GM11168 (cell line): ENCODE results near the gene PYGM.

Source experiments
- in situ Hi-C: fragments of 300-500 bp; cut with MboI; formaldehyde crosslinking; loops from one replicate; pipeline ENCODE4 v1.12.0; 2022; ENCODE audit warnings: low sequenced_read_pairs; ENCODE audit not compliant: unreplicated experiment

PYGM gene

DNA sequence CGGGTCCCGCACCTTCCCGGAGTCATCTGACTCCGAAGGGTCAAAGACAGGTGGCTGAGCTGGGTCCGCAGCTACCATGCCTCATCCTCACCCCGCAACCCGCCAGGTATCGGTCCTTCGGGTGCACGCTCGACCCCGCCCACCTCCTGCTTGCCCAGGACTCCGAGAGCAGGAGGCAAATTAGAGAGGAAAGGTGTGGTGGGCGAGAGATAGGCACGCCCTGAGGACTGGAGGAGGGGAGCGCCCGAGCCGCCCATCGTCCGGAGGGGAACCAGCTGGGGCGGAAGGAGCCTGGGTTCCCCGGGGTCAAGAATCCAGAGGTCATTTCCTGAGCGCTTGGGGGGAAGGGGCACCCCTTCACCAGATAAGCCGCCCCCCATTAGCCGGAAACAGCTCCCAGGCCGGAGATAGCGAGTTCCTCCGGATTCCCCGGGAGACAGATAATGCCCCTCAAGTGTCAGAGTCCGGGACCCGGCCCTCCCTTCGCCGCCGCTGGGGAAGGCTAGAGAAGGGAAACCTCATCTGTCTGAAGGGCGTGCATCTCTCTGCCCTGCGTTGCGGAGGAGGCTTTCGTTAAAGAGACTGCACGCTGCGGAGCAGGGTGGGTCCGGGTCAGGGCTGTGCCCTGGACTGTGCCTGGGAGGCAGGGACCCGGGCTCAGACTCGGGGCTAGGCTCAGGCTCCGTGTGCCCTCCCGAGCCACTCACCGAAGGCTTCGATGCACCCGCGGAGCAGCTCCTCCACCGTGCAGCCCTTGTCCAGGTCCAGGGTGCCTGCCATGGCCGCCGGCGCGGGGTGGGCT is 17.5 kb downstream of the PYGM start:
- in situ Hi-C loops: no loop called here

DNA sequence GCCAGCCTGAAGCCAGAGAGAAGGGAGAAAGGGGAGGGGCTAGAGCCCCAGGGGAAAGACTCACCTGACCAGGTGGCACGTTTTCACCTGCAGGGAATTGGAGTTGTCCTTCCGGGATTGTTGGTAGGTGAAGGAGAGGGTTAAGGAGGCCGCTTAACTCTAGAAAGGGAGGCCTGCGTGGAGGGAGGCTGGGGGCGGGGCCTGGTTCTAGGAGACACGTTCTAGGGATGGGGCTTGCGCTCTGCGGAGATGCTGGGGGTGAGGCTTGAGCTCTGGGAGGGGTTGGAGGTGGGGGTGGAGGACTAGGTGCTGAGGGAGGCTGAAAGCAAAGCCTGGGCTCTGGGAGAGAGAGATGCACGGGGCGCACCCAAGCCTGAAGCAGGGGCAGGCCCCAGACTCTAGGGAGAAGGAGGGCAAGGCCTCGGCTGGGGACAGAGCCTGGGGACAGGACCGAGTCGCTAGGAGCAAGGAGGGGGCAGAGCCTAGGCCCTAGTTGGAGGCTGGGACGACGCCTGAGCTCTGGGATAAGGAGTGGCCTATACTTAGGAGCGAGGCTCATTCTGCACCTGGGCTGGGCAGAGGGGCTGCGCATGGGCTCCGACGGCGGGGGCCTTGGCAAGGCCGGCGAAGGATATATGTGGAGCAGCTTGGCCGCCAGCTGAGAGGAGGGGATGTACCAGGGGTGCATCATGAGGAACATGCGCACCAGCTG is 18.2 kb downstream of the PYGM start:
- in situ Hi-C loops: no loop called here

DNA sequence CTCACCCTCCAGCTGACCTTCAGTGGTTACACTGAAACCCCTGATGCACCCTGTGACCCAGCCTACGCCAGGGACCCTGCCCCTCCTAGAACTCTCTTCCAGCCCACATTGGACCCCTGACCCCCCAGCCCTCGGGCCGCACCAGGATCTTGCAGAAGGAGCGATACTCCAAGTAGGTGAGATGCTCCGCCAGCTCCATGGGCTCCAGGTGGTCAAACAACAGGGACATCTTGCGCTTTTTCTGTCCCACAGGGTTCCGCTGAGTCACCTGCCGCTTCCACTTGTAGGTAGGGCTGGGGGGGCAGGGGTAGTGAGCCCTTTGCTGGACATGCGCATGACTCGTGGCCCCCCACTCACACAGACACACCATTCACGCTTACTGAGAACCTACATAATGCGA is 19.9 kb downstream of the PYGM start:
- in situ Hi-C loops: no loop called here

DNA sequence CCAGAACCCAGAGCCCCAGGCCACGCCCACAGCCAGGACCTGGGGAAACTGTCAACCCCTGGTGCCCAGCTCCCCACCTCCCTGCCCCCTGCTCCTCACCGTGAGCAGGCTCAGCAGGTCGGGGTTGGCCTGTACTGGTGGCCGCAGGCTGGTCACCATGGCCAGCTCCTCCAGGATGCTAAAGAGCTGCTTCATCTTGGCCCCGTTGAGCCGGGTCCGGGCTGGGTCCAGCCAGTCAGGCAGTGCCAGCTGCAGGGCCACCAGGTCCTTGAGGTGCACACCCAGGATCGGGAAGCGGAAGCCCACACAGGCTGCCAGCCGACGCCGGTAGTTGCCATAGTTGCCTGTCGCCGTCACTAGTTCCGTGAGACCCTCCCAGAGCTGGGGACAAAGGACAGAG is 23.1 kb downstream of the PYGM start:
- in situ Hi-C loops: no loop called here

DNA sequence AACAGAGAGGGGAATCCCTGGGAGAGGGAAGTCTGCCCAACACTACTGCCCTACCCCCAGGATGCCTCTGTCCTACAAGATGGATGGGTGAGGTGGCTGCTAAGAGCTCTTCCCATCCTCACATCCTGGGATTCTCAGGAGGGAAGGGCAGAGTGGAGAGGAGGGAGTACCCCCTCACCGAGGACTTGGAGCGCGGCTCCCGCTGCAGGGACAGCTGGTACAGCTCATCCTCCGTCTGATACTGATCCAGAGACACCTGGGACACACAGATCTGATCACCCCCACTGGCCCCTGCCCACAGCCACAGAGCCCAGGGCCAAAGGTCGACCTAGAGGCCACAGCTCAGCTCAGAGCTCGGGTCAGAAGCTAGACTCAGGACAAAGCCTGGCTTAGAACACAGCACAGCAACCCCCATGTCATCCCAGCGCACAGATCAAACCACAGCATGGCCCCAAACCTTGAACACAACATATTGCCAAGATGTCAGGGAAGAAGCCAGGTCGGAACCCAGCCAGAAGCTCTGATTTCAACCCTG is 24.0 kb downstream of the PYGM start:
- in situ Hi-C loops: no loop called here

DNA sequence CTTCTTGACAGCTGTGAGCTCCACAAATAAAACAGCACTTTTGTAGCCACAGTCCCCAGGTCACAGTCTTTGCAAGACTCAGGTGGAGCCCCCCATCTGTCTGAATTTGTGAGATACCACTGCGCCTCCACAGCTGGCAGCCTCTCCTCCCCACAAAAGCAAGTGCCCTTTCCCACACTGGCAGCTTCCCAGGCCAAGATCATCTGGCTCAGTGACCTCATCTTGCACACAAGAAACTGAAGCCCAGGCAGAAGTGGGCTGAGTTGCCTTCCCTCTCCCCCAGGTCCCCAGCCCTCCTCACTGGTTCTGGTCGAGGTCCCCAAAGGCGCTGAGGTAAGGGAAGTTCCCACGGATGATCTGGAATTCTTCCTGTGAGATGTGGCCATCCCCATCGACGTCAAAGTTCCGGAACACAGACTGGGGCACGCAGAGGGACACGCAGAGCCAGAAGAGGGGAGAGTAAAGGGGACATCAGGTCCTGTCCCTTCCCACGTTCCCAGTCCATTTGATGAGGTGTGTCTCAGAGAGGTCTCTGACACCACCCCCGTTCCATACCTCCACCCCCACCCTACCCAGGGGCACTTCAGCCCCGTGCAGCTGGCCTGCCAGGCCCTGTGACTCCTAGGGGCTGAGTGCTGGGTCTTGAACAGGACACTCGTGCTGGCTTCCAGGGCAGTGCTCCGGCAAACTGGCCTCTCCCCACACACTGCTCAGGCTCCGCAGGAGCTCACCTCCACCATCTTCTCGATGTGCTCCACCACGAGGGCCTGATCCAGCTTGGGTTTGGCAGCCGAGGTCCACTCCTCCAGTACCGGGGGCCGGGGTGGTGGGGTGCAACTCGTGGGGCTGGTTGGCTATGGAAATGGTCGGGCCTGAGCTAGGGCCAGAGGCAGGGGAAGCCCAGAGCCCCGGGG is 24.7 kb downstream of the PYGM start:
- in situ Hi-C loops: loop anchor here (5.0 kb wide), 1 partner anchor 43 kb away; no protein-coding TSS in a partner anchor

DNA sequence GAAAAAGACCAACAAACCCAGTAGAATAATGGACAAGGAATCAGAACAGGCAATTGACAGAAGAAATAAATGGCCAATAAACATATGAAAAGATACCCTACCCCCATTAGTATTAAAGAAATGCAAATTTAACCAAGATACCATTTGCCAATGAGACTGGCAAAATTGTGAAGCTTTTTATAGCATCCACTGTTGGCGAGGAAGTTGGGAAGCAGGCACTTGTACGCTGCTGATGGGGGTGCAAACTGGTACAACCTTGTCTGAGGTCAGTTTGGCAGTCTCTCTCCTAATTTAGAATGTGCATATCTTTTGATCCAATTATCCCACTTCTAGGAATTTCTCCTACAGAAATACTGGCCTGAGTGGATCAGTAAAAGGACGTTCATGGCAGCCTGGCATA is 28.2 kb downstream of the PYGM start:
- in situ Hi-C loops: loop anchor here (5.0 kb wide), 1 partner anchor 39 kb away; no protein-coding TSS in a partner anchor

DNA sequence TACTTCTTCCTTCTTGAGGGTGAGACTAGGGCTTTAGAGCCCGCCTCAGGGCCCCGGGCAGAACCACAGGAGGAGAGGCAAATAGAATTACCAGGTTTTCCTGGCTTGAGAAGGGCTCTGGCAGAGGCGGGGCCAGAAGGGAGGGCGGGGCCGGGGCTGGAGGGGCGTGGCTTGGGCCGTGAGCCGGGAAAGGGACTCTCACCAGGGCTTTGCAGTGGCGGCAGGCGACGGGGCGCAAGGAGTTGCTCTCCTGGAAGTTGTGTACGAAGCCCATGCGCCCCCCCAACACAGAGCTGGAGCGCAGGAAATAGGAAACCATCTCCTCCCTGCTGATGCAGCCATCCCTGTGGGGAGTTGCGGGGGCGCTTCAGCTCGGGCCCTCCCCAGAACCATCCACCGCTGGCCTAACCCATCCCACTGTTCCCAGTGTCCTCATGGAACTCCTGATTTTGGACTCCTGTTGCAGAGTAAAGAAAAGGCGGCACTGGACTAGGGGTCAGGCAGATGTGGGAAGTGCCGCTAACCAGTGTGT is 29.9 kb downstream of the PYGM start:
- in situ Hi-C loops: loop anchor here (5.0 kb wide), 1 partner anchor 38 kb away; no protein-coding TSS in a partner anchor

DNA sequence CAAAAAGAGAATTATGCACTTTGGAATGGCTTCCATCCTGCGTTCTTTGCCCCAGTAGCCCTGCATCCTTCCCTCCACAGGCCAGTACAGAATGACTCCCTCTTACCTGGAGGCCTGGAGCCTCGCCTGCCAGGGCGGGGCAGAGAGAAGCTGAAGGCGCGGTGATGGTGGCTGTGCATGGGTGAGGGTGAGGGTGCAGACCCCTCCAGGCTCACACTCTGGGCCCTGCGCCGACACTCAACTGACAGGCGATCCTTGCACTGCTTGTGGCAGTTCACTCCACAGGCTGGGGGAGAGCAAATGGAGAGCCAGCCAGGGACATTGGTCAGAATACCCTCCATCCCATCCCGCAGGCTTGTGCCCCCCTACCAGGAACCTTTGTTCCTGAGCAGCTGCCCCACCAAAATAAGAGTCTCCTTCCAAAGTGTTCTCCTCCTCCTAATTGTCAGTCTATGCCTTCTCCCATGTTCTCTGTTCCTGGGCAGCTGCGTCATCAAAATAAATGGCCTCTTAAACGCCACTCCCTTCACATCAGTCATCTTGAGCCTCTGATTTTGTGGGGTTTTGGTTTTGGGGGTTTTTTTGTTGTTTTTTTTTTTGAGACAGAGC is 30.9 kb downstream of the PYGM start:
- in situ Hi-C loops: no loop called here

DNA sequence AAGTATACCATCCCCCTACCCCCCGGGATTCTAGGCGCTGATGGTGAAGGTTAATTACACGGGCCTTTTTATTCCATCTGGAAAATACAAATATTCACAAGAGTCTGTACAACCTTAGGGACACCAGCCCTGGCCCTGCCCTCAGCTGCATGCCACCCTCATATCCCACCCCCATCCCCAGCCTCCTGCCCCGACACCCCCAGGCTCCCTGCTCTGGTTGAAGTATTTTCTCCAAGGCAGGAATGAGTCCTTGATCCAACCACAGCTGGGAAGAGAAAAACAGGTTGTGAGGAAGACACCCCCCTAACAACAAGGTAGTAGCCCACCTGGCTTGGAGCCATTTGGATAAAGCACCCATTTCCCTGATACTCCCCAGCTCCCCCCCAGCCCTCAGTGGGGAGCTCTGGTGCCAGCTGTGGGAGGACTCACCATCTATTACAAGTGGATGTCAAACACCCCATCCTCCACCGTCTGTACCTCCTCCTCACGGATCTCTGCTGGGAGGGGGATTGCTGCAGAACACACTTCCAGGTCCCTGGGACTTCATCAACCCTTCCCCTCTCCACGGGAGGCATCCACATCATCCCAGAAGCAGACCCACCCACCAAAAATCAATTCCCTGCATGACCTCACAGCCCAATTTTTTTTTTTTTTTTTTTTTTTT is 32.8 kb downstream of the PYGM start:
- in situ Hi-C loops: no loop called here

DNA sequence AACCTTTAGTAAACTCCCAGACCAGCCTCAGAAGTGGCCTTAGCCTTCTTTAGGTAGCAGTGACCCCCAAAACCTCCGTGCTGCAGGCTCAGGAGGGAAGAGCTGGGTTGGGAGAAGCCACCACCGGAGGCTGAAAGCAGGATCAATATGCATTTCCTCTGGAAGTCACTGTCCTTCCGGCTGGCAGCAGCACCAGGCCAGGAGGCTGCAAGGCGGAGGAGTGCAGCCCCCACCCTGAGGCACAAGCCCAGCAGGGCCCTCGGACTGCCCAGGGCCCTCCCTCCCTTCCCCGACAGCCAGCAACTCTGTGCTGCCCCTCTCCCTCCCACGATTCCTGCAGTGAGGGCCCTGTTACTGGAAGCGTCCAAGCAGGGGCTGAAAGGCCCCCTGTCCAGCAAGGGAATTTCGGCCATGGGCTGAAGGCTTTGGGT is 33.5 kb downstream of the PYGM start:
- in situ Hi-C loops: no loop called here

DNA sequence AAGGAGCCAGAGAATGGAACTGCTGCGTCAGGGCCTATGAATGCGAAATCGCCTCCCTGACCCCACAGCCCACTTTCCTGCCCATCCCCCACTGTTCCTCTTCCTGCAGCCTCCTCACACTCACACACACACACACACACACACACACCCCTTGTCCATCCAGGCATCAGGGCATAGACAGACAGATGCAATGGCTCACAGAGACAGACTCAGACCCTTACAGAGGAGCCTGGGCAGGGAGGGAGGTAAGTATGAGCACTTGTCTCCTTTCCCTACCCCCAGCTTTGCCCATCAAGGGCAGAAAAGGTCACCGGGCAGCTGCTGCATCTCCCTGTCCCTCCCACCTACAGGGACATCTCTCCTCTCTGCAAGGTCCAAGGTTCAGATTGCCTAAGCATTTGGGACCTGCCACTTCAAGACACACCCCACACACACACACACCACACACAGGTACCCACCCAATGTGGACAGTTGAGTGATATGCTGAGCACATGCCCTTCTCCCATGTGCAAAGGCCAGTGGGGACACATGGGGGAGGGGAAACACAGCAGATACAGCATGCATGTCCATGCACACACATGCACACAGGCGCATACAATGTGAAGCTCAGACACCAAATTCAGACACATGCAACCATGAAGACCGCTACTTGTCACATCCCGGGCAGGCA is 34.8 kb downstream of the PYGM start:
- in situ Hi-C loops: no loop called here

DNA sequence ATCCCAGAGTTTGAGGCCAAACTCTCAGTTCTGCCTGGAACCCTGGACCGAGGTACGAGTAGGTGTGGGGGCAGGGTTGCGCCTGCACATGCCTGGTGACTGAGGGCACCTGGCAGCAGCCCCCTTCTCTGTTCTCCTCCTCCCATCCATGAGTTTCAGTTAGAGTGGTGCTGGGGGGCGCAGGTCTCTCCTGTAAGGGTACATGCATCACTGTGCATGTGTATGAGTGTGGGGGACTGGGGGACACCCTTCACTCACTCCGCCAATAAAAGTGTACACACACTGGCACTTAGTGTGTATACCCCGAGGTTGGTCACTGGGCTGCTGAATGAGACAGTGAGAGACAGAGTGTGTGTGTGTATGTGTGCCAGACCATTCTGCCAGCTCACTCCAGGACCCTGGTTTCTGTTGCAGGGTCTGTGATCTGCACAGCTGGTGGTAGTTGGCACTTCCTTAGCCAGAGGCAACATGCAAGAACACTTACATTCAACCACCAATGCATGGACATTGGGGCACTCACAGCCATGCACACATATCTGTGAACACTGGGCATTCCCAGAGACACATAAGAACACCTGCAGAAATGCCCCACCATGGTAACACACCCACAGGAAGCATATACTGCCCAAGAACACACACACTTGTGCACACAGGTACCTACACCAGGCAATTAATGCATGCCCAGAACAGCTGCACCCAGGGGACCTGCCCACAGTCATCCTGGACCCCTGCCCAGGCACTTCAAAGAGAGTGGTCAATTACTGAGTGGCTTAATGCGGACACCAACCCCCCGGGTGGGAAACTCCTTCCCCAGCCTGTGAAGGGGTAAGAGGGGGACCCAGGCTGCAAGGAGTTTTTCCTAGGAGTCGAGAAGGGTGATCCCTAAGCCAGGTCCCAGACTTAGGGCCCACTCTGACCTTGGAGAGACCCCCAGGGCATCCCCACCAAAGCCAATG is 35.6 kb downstream of the PYGM start:
- in situ Hi-C loops: no loop called here

DNA sequence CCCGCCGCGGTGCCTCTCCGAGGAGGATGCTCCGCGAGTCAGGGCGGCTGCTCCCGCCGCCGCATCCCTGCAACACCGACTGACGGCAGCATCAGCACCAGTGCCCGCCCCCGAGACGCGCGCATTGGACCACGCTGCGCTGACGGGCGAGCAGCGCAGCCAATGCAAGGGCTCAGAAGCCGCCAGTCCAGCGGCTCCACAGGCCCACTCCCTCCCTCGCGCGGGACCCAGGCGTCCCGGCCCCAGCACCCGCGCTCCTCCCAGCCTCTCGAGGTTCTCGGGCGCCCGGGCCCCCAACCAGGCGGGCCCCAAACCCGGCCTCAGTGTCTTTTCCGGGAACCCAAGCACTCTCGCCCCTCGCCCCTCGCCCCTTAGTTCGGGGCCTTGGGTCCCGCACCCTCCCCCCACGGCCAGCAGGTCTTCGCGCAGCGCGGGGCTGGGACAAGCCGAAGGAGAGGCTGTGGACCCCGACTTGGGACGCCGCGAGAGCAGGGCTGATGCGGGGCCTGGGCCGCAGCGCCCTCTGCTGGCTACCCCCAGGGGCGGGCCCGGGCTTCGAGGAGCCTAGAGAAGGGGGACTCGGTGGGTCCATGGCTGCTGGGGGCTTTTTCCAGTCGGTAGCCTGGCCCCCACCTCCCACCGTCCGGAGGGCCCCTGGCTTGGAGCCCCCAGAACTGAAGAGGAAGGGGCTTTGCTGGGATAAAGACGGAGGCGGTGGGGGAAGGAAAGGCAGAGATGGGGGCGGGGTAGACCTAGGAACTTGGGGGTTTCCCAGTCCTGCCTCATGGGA is 36.5 kb downstream of the PYGM start, which contains the start of gene NRXN2:
Gene NRXN2 (minus strand): TSS at position 81 of the 790 bp plus-strand sequence. CDS start 9,498 bp downstream, outside the sequence.
- in situ Hi-C loops: no loop called here

DNA sequence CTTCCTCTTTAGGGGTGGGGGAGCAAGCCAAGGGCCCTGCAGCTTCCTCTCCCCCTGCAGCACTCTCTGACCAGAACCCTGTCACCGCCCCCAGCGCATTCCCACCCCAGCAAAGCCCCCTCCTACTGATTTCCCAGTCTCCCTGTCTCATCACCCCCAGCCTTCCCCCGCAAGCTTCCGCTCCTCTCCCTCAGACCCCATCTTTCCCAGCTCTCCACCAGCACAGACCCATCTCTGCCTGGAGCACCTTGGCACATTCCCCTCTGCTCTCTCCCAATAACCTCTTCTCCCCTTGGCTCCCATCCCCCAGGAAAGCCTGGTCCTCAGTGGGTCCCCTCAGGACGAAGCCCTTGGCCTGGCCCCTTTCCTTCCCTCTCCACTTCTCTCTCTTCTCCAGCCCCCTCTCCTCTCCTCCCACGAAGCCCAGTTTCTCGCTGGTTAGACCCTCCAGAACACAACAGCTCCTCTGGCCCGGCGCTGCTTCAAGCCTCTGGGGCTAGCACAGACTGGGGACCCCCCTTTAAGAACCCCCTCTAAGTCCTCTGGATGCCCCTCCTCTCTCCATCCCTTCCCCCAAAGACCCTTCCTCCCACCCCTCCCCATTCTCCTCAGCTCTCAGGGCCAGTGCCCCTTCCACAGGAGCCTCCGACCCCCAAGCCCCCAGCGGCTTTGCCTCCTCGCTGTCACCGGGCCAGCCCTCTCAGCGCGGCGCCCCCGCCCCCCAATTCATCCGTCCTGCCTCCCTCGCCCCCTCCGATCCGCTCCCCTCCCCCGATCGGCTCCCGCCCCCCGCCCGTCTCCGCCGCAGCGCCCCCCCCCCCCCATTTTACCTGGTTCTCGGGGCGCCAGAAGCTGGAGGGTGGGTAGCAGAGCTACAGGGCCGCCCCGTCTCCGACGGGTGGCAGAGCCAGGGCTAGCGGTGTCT is 37.4 kb downstream of the PYGM start:
- in situ Hi-C loops: no loop called here

DNA sequence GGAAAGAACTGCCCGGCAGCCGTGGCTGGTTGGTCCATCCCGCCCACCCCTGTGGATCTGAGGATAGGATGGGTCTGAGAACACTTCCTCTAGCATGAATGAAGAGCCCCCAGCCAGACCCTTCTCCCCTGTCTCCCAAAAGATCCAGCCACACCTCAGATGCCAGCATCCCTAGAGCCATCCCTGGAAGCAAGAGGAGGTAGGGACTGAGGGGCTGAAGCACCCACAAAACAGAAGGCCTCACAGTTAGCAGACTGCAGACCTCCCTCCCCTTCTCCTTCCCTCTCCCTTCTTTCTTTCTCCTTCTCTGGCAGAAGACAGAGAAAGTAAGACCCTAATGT is 38.4 kb downstream of the PYGM start:
- in situ Hi-C loops: no loop called here
